HG02623 (cell line): Measurements from ENCODE around the gene DOC2A.
"Not testable (repeated sequence)": the region's sequence is repeated elsewhere in the genome, so short reads cannot be mapped to it uniquely, and the experiment has no call there.

ENCODE experiments used
- ATAC-seq: cut with Tn5 transposase; IDR thresholded peaks from one replicate; pipeline ENCODE4 v1.9.1; 2021; ENCODE audit warnings: moderate library complexity; ENCODE audit not compliant: unreplicated experiment

Gene DOC2A

DNA sequence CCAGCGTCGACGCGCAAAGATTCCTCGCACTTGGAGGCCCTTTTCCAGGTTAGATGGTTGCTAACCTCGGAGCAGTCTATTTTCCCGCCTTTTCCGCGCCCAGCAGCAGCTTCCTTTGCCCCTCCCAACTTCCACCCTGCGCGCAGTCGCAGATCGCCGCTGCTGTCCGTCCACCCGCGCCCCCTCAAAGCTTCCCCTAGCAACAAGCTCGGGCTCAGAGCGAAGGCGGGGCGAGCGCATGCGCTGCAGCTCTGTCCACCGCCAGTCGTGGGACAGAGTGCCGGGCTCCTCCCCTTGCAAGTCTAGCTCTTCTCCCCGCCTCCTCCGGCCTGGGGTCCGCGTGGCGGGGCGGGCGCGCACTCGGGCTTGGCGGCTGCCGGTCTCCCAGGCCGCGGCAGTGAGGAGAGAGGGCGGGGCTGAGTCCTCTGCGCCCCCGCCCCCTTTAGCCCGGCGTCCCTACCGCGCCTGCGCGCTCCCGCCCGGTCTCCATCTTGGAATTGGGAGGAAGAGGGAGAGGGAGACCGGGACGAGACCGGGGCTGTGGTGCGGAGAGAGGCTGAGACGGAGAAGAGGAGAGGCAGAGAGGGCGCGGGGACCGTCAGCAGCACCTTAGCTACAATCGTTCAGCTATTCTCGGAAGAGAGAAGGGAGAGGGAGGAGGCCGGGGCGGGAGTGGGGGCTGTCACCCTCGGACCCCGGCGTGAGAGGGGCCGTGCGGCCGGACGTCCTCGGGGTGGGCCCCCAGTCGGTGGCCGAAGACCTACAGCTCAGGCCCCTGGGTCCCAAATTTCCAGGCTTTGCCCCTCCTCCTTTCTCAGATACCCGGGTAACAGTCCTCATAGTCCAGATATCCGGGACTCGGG is 37.2 kb downstream of the DOC2A start, which contains the start of gene TAOK2:
TAOK2 (plus strand) TSS at position 485 of the 863 bp plus-strand sequence. CDS start 3,905 bp downstream, outside the sequence.
- ATAC-seq = peak; percentile 84

DNA sequence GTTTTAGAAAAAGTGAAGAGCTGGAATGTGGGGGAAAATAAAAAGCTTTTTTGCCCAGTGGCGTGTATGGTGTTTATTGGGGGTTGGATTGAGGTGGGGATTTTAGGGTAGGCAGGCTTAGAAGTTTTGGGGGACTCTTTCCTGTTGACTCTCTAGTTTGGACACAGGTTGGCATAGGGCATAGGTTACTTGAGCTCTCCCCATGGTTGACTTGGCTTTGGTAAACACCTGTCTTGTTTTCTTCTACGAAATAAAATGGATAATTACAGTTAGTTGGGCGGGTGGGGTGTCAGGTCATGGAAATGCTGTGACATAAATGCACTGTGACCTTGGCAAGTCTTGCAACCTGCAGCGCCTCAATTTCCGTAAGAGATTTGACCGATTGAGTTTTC is 37.8 kb downstream of the DOC2A start:
- ATAC-seq = no peak

DNA sequence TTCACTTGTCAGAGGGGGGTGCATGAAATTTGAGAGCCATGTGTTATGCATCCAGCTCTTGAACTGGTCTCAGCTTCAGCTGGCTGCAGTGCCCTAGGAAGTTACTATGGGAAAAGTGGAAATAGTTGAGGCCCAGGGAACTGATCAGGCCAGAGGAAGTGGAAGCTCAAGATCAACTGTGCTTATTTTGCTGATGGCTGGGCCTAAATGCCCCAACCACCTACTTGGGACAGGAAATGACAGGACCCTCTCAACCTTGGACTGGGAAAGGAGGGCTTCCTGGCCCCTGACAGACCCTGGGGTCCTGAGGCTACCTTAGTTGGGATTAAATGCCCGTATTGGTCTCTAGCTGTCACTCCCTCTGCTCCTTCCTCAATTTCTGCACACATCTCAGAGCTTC is 38.3 kb downstream of the DOC2A start:
- ATAC-seq = no peak

DNA sequence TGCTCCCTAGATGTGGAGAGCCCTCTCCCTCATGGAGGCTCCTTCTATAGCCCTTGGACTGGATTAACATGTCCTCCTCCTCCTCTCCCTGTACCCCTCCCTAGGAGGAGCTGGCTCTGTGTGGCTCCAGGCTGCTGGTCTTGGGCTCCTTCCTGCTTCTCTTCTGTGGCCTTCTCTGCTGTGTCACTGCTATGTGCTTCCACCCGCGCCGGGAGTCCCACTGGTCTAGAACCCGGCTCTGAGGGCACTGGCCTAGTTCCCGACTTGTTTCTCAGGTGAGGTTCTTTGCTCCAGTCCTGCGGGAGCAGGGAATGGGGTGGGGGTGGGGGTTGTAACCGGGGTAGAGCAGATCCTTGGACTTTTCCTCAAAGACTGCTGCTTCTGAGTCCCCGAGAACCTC is 39.5 kb downstream of the DOC2A start:
- ATAC-seq = no peak

DNA sequence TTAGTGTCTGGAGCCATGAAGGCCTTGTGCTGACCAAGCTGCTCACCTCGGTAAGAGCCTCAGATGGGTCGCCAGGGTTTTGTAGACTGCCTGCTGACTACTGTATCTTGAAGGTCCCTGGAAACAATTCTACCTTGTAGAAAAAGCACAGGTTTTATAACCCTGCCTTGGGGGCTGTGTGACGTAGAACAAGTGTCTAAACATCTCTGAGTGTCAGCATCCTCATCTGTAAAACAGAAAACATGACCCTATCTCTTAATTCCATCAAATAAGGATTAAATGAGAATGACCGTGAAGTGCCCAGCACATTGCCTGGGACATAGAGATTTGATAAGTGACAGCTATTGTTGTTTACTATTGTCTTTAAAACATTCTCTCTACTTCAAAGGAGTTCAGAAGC is 42.6 kb downstream of the DOC2A start:
- no peak for ATAC-seq

DNA sequence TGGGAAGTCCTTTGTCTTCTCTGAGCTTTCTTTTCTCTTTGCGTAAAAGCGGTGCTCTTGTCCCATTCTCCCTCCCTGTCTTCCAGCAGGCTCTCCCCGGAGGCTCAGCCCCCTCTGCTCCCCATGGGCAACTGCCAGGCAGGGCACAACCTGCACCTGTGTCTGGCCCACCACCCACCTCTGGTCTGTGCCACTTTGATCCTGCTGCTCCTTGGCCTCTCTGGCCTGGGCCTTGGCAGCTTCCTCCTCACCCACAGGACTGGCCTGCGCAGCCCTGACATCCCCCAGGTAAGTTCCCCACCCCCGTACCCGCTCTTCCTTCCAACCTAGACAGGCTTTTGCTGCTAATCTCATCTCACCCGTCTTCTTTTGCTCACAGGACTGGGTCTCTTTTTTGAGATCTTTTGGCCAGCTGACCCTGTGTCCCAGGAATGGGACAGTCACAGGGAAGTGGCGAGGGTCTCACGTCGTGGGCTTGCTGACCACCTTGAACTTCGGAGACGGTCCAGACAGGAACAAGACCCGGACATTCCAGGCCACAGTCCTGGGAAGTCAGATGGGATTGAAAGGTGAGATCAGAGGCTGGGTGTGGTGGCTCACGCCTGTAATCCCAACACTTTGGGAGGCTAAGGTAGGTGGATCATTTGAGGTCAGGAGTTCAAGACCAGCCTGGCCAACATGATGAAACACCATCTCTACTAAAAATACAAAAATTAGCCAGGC is 47.6 kb downstream of the DOC2A start:
- ATAC-seq = no peak

DNA sequence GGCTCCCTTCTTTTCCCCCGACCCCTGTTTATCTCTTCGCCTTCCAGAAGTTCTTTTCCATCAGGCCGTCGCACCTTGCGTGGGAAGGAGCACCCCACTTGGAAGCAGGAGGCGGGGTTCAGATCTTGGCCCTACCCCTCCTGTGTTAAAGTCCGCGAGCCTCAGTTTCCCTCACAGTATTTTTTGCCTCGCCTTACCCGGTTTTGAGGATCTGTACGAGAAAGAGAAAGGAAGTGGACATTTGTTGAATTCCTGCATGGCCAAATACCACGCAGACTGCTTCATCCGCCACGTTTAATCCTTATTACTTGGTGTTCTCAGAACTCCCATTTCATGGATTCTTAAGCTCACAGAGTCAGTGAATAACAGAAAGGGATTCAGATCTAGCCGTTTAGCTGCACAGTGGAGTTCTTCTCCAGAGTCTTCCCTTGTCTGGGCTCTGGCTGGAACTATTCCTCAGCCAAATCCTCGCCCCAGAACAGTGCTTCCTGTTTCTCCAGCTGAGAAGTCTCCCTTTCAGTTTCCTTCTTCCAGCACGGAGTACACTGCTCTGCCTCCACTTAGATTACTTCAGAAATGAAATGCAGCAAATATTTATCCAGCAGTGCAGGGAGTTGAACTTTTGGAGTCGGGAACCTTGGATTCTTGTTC is 48.4 kb downstream of the DOC2A start:
- no peak for ATAC-seq

DNA sequence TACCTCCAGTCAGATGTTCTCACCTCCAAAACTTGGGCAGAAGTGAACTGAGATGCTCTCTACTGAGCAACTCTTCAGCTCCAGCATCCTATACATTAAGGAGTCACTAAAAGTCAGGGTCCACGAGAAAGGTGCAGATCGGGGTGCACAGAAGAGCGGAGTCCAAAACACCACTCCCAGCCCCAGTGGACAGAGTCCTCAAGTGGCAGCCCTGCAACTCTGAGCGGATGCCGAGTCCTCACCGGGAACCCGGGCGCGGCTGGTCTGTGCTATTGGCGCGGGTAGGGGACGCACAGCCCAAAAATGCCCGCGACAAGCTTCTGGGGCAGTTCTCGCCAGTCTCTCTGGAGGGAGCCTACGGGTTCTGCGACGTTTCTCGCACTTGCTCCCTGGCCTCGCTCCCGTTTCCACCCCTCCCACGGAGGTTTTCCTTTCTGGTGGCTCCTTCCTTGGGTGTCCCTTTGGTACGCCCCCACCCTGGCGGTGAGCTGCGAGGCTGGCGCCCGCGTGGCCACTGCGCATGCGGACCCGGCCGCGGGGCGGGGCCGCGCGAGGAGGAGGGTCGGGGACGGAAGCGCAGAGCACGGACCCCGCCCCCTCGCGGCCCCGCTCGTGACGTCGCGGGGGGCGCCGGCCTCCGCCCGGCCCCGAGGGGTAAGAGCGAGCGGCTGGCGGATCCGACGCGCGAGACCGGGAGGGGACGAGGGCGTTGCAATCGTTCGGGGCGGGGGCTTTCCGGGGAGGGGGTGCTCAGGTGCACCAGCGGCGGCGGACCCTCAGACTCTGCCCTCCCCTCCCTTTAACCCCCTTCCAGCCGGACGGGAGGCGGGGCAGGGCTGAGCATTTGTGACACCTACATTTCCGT is 49.1 kb downstream of the DOC2A start, which contains the start of gene TMEM219:
TMEM219 (plus strand) TSS at position 601 of the 865 bp plus-strand sequence. CDS start 1,065 bp downstream, outside the sequence.
- ATAC-seq = peak; percentile 83

DNA sequence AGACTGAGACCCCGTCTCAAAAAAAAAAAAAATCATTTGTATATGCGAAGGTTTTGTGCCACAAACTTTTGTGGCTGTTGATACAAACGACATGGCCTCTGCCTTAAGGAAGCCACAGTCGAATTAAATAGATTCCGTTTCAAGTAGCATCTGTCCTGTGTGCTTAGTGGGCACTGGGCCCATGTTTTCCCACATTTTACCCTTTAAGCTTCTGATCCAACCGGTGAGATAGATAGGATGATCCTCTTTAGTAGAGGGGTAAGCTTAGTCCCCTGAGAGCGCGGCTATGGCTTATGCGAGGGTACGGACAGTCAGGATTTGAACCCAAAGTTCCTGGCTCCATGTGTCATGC is 49.7 kb downstream of the DOC2A start:
- no peak for ATAC-seq

DNA sequence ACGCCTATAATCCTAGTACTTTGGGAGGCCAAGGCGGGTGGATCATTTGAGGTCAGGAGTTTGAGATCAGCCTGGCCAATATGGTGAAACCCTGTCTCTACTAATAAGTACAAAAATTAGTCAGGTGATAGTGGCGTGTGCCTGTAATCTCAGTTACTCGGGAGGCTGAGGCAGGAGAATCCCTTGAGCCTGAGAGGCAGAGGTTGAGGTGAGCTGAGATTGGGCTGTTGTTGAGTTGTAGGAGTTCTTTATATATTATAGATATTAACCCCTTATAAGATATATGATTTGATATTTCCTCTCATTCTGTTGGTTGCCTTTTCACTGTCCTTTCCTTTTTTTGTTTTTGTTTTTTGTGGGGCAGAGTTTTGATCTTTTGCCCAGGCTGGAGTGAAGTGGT is 51.0 kb downstream of the DOC2A start:
- not testable (repeated sequence) for ATAC-seq

DNA sequence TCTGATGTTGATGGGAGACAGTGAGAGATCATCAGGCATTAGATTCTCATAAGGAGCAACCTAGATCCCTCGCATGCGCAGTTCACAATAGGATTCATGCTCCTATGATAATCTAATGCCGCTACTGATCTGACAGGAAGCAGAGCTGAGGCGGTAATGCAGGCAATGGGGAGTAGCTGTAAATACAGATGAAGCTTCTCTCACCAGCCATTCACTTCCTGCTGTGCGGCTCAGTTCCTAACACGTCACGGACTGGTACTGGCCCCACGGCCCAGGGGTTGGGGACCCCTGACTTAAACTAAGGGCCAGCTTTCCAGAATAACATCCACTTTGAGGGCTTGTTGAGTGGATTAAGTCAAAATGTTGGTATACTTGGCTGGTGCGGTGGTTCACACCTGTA is 51.5 kb downstream of the DOC2A start:
- ATAC-seq = no peak

DNA sequence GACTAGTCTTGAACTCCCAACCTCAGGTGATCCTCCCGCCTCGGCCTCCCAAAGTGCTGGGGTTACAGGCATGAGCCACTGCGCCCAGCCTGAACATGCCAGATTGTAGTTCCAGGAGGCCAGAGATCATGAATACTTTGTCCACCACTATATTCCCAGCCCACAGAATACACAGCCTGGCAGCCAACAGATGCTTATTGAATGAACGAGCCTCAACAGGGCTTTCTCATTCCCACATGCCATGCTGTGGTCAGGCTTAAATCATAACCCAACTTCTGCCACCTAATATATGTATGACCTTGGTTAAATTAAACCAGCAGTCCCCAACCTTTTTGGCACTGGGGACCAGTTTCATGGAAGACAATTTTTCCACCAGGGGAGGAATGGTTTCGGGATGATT is 52.1 kb downstream of the DOC2A start:
- no peak for ATAC-seq
